Measurements from ENCODE around the gene DNASE1.
A peak's percentile ranks its signal among the peaks of the same experiment; 100 is the strongest.

DNASE1 gene

DNA sequence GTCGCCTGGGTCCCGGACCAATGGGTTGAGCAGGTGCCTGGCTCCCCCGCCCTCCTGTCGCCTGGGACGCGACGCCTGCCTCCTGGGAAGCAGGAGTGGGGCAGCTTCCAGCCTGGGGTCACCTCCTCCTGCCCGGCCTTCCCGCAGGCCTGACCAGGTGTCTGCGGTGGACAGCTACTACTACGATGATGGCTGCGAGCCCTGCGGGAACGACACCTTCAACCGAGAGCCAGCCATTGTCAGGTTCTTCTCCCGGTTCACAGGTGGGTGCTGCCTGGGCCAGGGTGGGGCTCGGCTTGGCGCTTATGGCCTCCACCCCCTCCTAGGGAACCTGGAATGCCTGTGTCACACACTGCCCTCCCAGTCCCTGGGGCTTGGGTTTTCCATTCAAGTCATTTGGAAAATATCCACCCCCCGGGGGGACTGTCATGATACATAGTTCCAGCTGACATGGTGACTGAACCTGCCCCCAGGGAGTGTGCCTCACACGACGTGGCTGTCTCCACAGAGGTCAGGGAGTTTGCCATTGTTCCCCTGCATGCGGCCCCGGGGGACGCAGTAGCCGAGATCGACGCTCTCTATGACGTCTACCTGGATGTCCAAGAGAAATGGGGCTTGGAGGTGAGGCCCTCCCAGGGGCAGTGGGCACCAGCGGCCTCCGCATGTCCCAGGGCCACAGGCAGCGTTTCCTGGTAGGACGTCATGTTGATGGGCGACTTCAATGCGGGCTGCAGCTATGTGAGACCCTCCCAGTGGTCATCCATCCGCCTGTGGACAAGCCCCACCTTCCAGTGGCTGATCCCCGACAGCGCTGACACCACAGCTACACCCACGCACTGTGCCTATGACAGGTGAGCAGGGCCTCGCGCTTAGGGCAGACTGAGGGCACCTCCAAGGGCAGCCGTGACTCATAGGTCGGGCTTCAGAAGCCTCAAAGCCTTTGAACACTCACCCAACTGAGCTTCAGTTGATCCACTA, 2.3 kb downstream of the DNASE1 start:
- H3K36me3 ChIP-seq (ENCODE audit: control insufficient read depth, insufficient read depth, low read length, severe bottlenecking) = peaks cover 43% of the 10 kb centered on the region
- H3K27me3 ChIP-seq (replicated peaks; ENCODE audit: control insufficient read depth, insufficient read depth, low read length) = no peaks in the 10 kb centered on the region
- H3K4me1 ChIP-seq (ENCODE audit: control insufficient read depth, insufficient read depth, low read length) = peaks cover 13% of the 10 kb centered on the region
- no peak for DNase-seq (ENCODE audit: low read depth)
- no peak overlapping the region for H3K9ac ChIP-seq (ENCODE audit: low read length)
- no peak overlapping the region for H3K4me3 ChIP-seq (ENCODE audit: low read length)
- no peaks in the 10 kb centered on the region for H3K9me3 ChIP-seq (ENCODE audit: control insufficient read depth, low read length)

DNA sequence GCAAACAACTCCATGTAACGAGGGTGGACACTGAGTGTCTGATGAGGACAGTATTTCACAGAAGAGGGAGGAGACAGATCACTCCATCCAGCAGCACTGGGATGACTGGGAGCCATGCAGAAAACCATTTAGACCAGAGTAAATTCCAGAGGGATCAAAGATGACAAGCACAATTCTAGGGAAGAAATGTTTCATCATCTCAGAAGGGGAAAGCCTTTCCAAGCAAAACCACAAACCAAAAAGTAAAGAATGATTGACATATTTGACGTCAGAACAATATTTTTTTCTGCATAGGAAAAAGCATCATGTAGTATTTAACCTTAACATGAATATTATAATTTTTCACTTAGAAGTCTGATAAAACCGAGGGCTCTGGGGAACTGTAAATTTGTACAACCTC, 4.8 kb downstream of the DNASE1 start:
- no peak overlapping the region for H3K4me3 ChIP-seq (ENCODE audit: low read length)
- H3K9me3 ChIP-seq (ENCODE audit: control insufficient read depth, low read length) = no peaks in the 10 kb centered on the region
- H3K27me3 ChIP-seq (replicated peaks; ENCODE audit: control insufficient read depth, insufficient read depth, low read length) = no peaks in the 10 kb centered on the region
- peaks cover 13% of the 10 kb centered on the region for H3K4me1 ChIP-seq (ENCODE audit: control insufficient read depth, insufficient read depth, low read length)
- no peak overlapping the region for H3K9ac ChIP-seq (ENCODE audit: low read length)
- DNase-seq (ENCODE audit: low read depth) = peak; percentile 52
- H3K36me3 ChIP-seq (ENCODE audit: control insufficient read depth, insufficient read depth, low read length, severe bottlenecking) = peaks cover 59% of the 10 kb centered on the region

DNA sequence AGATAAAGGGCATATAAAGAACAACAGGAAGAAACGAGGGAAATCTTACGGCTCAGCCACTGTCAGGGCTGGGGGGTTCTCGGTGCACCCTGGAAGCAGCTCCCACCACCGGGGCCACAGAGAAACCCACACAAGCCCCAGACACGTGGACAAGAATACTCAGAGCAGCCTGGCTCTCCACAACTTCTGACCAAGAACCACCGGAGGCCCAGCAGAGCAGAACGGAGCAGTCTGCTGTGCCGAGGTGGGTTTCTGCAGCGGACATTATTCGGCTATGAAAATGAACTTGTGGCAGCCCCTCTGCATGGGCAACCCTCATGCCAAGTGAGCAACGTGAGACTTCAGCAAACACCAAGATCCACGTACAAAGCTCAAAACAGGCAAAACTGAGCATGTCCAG, 6.8 kb downstream of the DNASE1 start:
- Histone ChIP-seq H3K36me3 (ENCODE audit: control insufficient read depth, insufficient read depth, low read length, severe bottlenecking) (peaks cover 68% of the 10 kb centered on the region), H3K4me3 (ENCODE audit: low read length) (no peak overlapping the region), H3K9ac (ENCODE audit: low read length) (no peak overlapping the region), H3K4me1 (ENCODE audit: control insufficient read depth, insufficient read depth, low read length) (peaks cover 13% of the 10 kb centered on the region), H3K9me3 (ENCODE audit: control insufficient read depth, low read length) (no peaks in the 10 kb centered on the region), H3K27me3 (replicated peaks; ENCODE audit: control insufficient read depth, insufficient read depth, low read length) (no peaks in the 10 kb centered on the region)
- no peak for DNase-seq (ENCODE audit: low read depth)

DNA sequence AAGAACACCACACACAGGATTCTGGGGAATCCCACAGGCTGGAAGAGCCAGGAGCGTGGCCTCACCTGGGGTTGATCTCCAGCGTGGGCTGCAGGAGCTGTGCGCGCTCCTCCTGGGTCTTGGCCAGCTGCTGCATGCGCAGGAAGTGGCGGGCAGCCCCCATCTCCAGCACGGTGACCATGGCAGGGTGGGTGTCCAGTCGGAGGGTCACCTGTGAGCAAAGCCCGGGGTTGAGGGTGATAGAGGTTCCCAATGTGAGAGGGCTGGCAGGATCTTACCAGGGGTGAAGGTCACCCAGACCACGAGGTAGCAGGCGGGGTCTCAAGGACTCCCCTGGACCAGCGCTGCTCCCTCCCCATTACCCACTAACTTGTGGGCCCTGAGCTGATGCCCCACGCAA, 7.4 kb downstream of the DNASE1 start:
- Histone ChIP-seq H3K27me3 (replicated peaks; ENCODE audit: control insufficient read depth, insufficient read depth, low read length) (no peaks in the 10 kb centered on the region), H3K4me3 (ENCODE audit: low read length) (no peak overlapping the region), H3K4me1 (ENCODE audit: control insufficient read depth, insufficient read depth, low read length) (peaks cover 13% of the 10 kb centered on the region), H3K9ac (ENCODE audit: low read length) (no peak overlapping the region), H3K9me3 (ENCODE audit: control insufficient read depth, low read length) (no peaks in the 10 kb centered on the region), H3K36me3 (ENCODE audit: control insufficient read depth, insufficient read depth, low read length, severe bottlenecking) (peaks cover 63% of the 10 kb centered on the region)
- no peak for DNase-seq (ENCODE audit: low read depth)

DNA sequence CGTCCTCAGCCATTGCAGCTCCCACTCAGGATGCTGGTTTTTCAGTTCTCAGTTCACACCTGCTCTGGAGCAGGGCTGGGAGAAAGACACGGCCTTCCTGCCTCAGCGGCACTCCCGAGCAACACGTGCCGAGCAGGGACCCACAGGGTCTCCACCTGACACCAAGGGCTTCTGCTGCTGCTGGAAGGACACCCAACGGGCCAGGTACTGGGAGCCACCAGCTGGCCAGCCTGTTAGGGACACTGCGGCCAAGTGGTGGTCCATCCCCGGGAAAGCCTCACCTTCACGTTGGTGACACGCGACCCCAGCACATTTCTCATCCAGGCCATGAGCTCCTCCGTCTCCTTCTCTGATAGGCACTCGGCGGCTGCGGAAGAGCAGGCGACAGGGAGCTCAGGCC, 8.1 kb downstream of the DNASE1 start:
- no peaks in the 10 kb centered on the region for H3K27me3 ChIP-seq (replicated peaks; ENCODE audit: control insufficient read depth, insufficient read depth, low read length)
- no peaks in the 10 kb centered on the region for H3K9me3 ChIP-seq (ENCODE audit: control insufficient read depth, low read length)
- H3K9ac ChIP-seq (ENCODE audit: low read length) = no peak overlapping the region
- peaks cover 56% of the 10 kb centered on the region for H3K36me3 ChIP-seq (ENCODE audit: control insufficient read depth, insufficient read depth, low read length, severe bottlenecking)
- peaks cover 13% of the 10 kb centered on the region for H3K4me1 ChIP-seq (ENCODE audit: control insufficient read depth, insufficient read depth, low read length)
- DNase-seq (ENCODE audit: low read depth) = no peak
- H3K4me3 ChIP-seq (ENCODE audit: low read length) = no peak overlapping the region

DNA sequence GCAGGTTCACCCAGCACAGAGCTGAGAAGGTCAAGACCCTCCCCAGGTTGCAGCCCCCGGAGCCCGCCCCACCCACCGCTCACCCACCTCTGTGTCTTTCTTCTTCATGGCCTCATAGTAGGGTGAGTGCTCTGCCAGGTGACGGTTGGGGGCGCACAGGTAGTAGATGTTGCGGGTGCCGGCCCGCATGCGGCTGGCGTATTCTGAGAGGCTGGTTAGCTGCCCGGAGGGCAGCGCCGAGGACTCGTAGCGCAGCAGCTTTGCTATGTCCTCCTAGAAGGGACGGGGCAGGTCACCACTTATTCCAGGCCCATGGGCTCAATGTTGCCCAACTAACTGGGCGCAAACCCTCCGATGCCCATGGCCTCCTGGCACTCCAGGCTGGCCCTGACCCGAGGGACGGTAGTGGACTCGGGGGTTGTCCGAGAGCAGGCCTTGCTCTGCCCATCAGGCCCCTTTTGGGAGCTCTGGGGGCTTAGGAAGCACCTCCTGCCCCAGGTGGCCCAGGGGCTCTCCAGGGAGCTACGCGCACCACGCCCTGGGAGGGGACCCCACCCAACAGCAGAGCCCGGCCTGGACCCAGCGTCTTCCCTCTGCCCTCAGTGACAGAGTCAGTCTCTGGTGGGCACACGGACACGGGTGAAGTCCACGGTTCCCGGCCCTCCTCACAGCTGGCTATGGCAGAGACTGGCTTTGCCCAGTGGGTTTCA, 9.9 kb downstream of the DNASE1 start:
- H3K27me3 ChIP-seq (replicated peaks; ENCODE audit: control insufficient read depth, insufficient read depth, low read length) = no peaks in the 10 kb centered on the region
- no peak overlapping the region for H3K4me3 ChIP-seq (ENCODE audit: low read length)
- peaks cover 5% of the 10 kb centered on the region for H3K4me1 ChIP-seq (ENCODE audit: control insufficient read depth, insufficient read depth, low read length)
- no peak for DNase-seq (ENCODE audit: low read depth)
- peaks cover 6% of the 10 kb centered on the region for H3K9me3 ChIP-seq (ENCODE audit: control insufficient read depth, low read length)
- H3K9ac ChIP-seq (ENCODE audit: low read length) = no peak overlapping the region
- H3K36me3 ChIP-seq (ENCODE audit: control insufficient read depth, insufficient read depth, low read length, severe bottlenecking) = peaks cover 57% of the 10 kb centered on the region

DNA sequence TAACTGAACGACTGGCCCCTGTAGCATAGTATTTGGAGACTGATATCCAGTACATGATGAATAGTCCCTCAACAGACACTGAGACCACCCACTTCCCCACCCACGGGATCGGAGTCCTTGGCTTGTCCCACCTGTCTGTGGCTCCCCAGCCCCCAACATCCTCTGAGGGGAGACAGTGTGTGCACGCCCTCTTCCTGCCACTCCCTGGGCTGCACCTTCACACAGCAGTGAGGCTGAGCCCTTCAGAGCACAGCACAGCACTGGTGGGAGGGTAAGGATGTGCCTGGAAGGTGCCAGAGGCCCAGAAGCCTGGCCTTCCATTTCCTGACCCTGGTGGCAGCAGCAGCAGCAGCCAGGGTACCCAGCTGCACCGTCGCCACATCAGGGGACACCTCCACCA, 11.0 kb downstream of the DNASE1 start:
- peaks cover 6% of the 10 kb centered on the region for H3K9me3 ChIP-seq (ENCODE audit: control insufficient read depth, low read length)
- no peaks in the 10 kb centered on the region for H3K27me3 ChIP-seq (replicated peaks; ENCODE audit: control insufficient read depth, insufficient read depth, low read length)
- H3K36me3 ChIP-seq (ENCODE audit: control insufficient read depth, insufficient read depth, low read length, severe bottlenecking) = peaks cover 57% of the 10 kb centered on the region
- DNase-seq (ENCODE audit: low read depth) = no peak
- no peak overlapping the region for H3K9ac ChIP-seq (ENCODE audit: low read length)
- no peaks in the 10 kb centered on the region for H3K4me1 ChIP-seq (ENCODE audit: control insufficient read depth, insufficient read depth, low read length)
- H3K4me3 ChIP-seq (ENCODE audit: low read length) = no peak overlapping the region

DNA sequence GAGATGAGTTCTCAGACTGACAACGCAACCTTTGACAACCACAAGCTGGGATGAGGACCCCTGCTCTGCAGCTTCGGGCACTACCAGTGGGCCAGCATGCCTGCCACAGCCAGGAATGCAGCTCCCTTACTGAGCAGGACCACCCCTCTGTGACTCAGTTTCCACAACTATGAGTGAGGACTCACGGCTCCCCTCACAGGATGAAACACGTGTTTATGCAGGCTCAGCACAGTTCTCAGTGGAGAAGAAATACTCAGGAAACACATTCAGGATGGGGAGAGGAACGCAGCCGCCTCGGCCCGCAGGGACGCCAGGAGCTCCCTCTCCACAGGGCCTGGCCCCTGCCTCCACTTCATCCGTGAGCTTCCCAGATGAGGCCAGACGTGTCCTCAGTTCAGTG, 14.1 kb downstream of the DNASE1 start:
- peaks cover 6% of the 10 kb centered on the region for H3K9me3 ChIP-seq (ENCODE audit: control insufficient read depth, low read length)
- no peak for DNase-seq (ENCODE audit: low read depth)
- H3K4me3 ChIP-seq (ENCODE audit: low read length) = no peak overlapping the region
- no peaks in the 10 kb centered on the region for H3K4me1 ChIP-seq (ENCODE audit: control insufficient read depth, insufficient read depth, low read length)
- peaks cover 54% of the 10 kb centered on the region for H3K36me3 ChIP-seq (ENCODE audit: control insufficient read depth, insufficient read depth, low read length, severe bottlenecking)
- H3K9ac ChIP-seq (ENCODE audit: low read length) = no peak overlapping the region
- H3K27me3 ChIP-seq (replicated peaks; ENCODE audit: control insufficient read depth, insufficient read depth, low read length) = no peaks in the 10 kb centered on the region

DNA sequence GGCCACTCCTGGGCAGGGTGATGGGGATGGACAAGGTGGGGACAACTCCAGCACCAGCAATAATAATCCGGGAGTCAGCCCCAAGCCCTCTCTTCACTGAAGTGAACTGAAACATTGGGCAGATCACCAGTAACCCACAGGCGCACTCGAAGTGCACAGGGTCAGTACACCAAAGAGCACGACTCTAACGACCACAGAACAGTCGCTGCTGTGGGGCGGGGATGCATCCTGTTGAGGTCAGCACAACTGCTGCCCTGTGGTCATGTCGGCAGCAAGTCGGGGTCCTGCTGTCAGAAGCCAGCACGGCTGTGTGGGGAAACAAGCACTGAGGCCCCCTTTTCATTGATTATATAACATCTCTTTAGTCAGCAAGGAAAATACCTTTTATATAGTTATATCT, 14.6 kb downstream of the DNASE1 start:
- no peak overlapping the region for H3K9ac ChIP-seq (ENCODE audit: low read length)
- peaks cover 56% of the 10 kb centered on the region for H3K36me3 ChIP-seq (ENCODE audit: control insufficient read depth, insufficient read depth, low read length, severe bottlenecking)
- no peaks in the 10 kb centered on the region for H3K4me1 ChIP-seq (ENCODE audit: control insufficient read depth, insufficient read depth, low read length)
- no peak for DNase-seq (ENCODE audit: low read depth)
- no peak overlapping the region for H3K4me3 ChIP-seq (ENCODE audit: low read length)
- peaks cover 6% of the 10 kb centered on the region for H3K9me3 ChIP-seq (ENCODE audit: control insufficient read depth, low read length)
- no peaks in the 10 kb centered on the region for H3K27me3 ChIP-seq (replicated peaks; ENCODE audit: control insufficient read depth, insufficient read depth, low read length)

DNA sequence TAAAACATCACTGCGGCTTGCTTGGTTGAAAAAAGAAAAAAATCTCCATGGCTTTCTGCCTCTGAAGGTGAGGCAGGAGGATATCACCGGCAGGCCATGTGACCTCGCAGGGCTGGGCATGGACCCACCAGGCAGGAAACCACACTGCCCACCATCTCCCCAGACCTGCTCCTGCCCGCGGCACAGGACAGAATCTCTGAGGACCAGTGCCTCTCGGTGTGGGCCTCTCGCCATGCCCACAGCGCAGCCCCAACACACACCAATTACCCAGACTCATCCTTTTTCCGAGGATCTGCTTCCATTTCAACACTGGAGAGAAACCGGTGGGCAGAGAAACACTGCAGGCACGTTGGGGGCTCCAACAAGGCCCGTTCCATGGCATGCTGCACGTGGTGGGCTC, 16.2 kb downstream of the DNASE1 start:
- H3K9me3 ChIP-seq (ENCODE audit: control insufficient read depth, low read length) = peaks cover 6% of the 10 kb centered on the region
- H3K9ac ChIP-seq (ENCODE audit: low read length) = no peak overlapping the region
- H3K36me3 ChIP-seq (ENCODE audit: control insufficient read depth, insufficient read depth, low read length, severe bottlenecking) = peaks cover 58% of the 10 kb centered on the region
- no peaks in the 10 kb centered on the region for H3K27me3 ChIP-seq (replicated peaks; ENCODE audit: control insufficient read depth, insufficient read depth, low read length)
- no peak for DNase-seq (ENCODE audit: low read depth)
- no peaks in the 10 kb centered on the region for H3K4me1 ChIP-seq (ENCODE audit: control insufficient read depth, insufficient read depth, low read length)
- H3K4me3 ChIP-seq (ENCODE audit: low read length) = no peak overlapping the region

DNA sequence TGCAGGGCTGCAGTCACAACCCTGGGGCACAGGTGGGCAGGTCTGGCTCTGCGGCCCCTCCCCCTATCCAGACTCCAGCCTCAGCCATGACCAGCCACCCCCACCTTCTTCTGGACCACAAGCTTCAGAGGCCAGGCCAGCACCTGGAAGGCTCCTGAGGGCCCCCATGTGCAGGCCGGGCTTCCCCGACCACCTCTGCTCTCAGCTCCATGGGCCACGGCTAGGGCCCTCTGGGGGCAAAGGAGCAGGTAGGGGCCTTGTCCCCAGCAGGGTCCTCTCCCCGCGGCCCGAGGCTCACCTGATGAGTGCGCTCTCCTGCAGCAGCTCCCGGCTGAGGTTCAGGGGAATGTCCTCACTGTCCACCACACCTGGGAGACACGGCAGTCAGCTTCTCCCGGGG, 16.9 kb downstream of the DNASE1 start:
- H3K9me3 ChIP-seq (ENCODE audit: control insufficient read depth, low read length) = peaks cover 6% of the 10 kb centered on the region
- peaks cover 57% of the 10 kb centered on the region for H3K36me3 ChIP-seq (ENCODE audit: control insufficient read depth, insufficient read depth, low read length, severe bottlenecking)
- no peak for DNase-seq (ENCODE audit: low read depth)
- H3K4me1 ChIP-seq (ENCODE audit: control insufficient read depth, insufficient read depth, low read length) = no peaks in the 10 kb centered on the region
- no peak overlapping the region for H3K9ac ChIP-seq (ENCODE audit: low read length)
- no peaks in the 10 kb centered on the region for H3K27me3 ChIP-seq (replicated peaks; ENCODE audit: control insufficient read depth, insufficient read depth, low read length)
- H3K4me3 ChIP-seq (ENCODE audit: low read length) = no peak overlapping the region

Data from adipocyte (in vitro differentiated cells).